SH-SY5Y (cell line): ENCODE results near the gene WDR64.

Source experiments
- GATA2 ChIP-seq: IDR thresholded peaks from 2 replicates; pipeline ENCODE4 v1.6.1; 2011; ENCODE audit warnings: mild to moderate bottlenecking, low read depth, low read length
- GATA3 ChIP-seq: IDR thresholded peaks from 2 replicates; pipeline ENCODE4 v1.6.1; 2011; ENCODE audit warnings: low read depth, mild to moderate bottlenecking, low read length, moderate library complexity

GRCh38 chr1:241839369-241839979 lies 187.4 kb downstream of the WDR64 start:
- no peak for TF ChIP-seq GATA3
- no peak for TF ChIP-seq GATA2
